ENCODE results near the gene TIGD6. TPM values are rescaled to one million over a fixed set of nuclear protein-coding genes. Genes with fewer than 3 reads are reported as not detected.

TIGD6 gene
- total and polyA plus RNA-seq, 10 of the 15 experiments (the other 5 are each of a cell fraction or from before 2014, with no cell fraction given): 0.84 to 4.1 (median 2.7) TPM

GRCh38 chr5:150000256-150000989 lies at the start of gene TIGD6, which contains the start of gene HMGXB3 (continued):
- peak; percentile 98 for TF ChIP-seq ZBTB40 (IDR thresholded peaks at IDR 0.05; ENCODE audit: borderline replicate concordance)
- peak; percentile 77; the same call in 1 of the 2 replicates for TF ChIP-seq TAF1 (IDR thresholded peaks at IDR 0.05; ENCODE audit: borderline replicate concordance, low read depth, low read length)
- TF ChIP-seq USF1 (IDR thresholded peaks at IDR 0.05; ENCODE audit: borderline replicate concordance, extremely low read length, insufficient read depth, low read depth, low read length): peak; percentile 95
- TF ChIP-seq FOXK2 (IDR thresholded peaks at IDR 0.05): peak; percentile 69
- TF ChIP-seq HSF1 (IDR thresholded peaks at IDR 0.05; ENCODE audit: low read depth, low read length): peak; percentile 66; the same call in 1 of the 2 replicates
- no peak; the same call in 1 of the 2 replicates for TF ChIP-seq SMARCA5 (IDR thresholded peaks at IDR 0.05)
- TF ChIP-seq PAX5 (IDR thresholded peaks at IDR 0.05; ENCODE audit: borderline replicate concordance, low read depth, low read length): peak; percentile 21; the same call in 1 of the 2 replicates
- TF ChIP-seq CBFB (IDR thresholded peaks at IDR 0.05; ENCODE audit: low read depth): peak; percentile 19; the same call in 1 of the 2 replicates
- peak; percentile 83 for TF ChIP-seq NKRF (conservative IDR thresholded peaks at IDR 0.05)
- 0 out of 2 replicates have a peak, but pooled peaks have one; percentile 18 for TF ChIP-seq RB1 (IDR thresholded peaks at IDR 0.05; ENCODE audit: borderline replicate concordance)
- TF ChIP-seq RUNX3 (IDR thresholded peaks at IDR 0.05; ENCODE audit: low read length): peak; percentile 74
- peak; percentile 97; the same call in 1 of the 2 replicates for TF ChIP-seq GATAD2B (conservative IDR thresholded peaks at IDR 0.05; ENCODE audit: low read depth)
- peak; percentile 68 for TF ChIP-seq NBN (IDR thresholded peaks at IDR 0.05)
- peak; percentile 96 for TF ChIP-seq NR2C1 (IDR thresholded peaks at IDR 0.05)
- TF ChIP-seq HDAC2 (IDR thresholded peaks at IDR 0.05): no peak
- TF ChIP-seq SIN3A (IDR thresholded peaks at IDR 0.05; ENCODE audit: low read depth, low read length): peak; percentile 81; the same call in 1 of the 2 replicates
- peak; percentile 62 for TF ChIP-seq NR2F1 (conservative IDR thresholded peaks at IDR 0.05)
- no peak for TF ChIP-seq BRCA1 (IDR thresholded peaks at IDR 0.05; ENCODE audit: low read depth, low read length)

Data from GM12878 (cell line).